ENCODE results near the gene ANKZF1.

GRCh38 chr2:219282375-219282774 lies 52.8 kb downstream of the ANKZF1 start:
- no peak for TF ChIP-seq CTCF (IDR thresholded peaks at IDR 0.05)
- TF ChIP-seq POLR2A (IDR thresholded peaks at IDR 0.05): no peak

All from right lobe of liver (tissue), 4 donors.